ENCODE results near the gene CAMK2D.

DNA sequence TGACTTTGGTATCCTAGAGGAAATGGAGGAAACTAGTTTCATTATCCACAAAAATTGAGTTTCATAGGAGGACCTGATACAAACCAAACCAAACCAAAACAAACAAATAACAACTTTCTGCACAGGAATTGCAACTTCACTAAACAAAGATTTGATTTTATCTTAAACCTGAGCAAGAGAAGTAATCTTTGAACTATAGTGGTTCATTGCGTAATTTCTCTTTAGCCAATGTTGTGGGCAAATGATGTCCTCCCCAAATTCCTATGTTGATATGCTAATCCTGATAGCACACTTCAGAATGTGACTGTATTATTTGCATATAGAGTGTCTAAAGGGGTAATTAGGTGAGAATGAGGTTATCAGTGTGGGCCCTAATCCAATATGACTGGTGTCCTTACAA, 102.4 kb downstream of the CAMK2D start:
- TF ChIP-seq, protein P1, sequence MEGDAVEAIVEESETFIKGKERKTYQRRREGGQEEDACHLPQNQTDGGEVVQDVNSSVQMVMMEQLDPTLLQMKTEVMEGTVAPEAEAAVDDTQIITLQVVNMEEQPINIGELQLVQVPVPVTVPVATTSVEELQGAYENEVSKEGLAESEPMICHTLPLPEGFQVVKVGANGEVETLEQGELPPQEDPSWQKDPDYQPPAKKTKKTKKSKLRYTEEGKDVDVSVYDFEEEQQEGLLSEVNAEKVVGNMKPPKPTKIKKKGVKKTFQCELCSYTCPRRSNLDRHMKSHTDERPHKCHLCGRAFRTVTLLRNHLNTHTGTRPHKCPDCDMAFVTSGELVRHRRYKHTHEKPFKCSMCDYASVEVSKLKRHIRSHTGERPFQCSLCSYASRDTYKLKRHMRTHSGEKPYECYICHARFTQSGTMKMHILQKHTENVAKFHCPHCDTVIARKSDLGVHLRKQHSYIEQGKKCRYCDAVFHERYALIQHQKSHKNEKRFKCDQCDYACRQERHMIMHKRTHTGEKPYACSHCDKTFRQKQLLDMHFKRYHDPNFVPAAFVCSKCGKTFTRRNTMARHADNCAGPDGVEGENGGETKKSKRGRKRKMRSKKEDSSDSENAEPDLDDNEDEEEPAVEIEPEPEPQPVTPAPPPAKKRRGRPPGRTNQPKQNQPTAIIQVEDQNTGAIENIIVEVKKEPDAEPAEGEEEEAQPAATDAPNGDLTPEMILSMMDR (conservative IDR thresholded peaks at IDR 0.05): no peak
- TF ChIP-seq ZFX (IDR thresholded peaks at IDR 0.05): no peak

Data from C4-2B (cell line).